HG03521 (cell line): Measurements from ENCODE around the gene LDLRAD1.
"Not testable (repeated sequence)": the region's sequence is repeated elsewhere in the genome, so short reads cannot be mapped to it uniquely, and the experiment has no call there.

Source experiments
- ATAC-seq: cut with Tn5 transposase; IDR thresholded peaks from one replicate; pipeline ENCODE4 v1.9.1; 2021; ENCODE audit warnings: mild to moderate bottlenecking, moderate library complexity; ENCODE audit not compliant: unreplicated experiment

The LDLRAD1 gene

DNA sequence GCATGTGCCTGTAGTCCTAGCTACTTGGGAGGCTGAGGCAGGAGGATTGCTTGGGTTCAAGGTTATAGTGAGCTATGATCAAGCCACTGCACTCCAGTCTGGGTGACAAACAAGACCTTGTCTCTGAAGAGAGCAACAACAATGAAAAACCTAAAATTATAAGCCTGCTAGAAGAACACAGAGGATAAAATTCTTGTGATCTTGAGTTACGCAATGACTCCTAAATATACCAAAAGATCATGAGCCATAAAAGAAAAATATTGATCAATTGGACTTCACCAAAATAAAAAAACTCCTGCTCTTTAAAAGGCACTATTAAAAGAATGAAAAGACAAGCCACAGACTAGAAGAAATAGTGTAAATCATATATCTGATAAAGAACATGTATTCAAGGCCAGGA, 22.3 kb downstream of the LDLRAD1 start:
- no peak for ATAC-seq

DNA sequence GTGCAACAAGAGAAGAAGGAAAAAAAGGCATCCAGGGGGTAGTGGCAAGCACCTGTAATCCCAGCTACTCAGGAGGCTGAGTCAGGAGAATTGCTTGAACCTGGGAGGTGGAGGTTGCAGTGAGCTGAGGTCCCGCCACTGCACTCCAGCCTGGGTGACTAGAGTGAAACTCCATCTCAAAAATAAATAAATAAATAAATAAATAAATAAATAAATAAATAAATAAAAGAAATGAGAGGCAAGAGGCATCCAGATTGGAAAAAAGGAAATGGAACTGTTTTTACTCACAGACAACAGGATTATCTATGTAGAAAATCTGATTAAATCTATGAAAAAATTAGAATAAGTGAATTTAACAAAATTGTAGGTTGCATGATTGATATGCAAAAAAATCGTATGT, 23.5 kb downstream of the LDLRAD1 start:
- ATAC-seq, result not testable (repeated sequence)

GRCh38 chr1:53992085-53992874, 25.7 kb downstream of the LDLRAD1 start:
- no peak for ATAC-seq

GRCh38 chr1:53987880-53988279, 30.1 kb downstream of the LDLRAD1 start:
- ATAC-seq, result no peak

DNA sequence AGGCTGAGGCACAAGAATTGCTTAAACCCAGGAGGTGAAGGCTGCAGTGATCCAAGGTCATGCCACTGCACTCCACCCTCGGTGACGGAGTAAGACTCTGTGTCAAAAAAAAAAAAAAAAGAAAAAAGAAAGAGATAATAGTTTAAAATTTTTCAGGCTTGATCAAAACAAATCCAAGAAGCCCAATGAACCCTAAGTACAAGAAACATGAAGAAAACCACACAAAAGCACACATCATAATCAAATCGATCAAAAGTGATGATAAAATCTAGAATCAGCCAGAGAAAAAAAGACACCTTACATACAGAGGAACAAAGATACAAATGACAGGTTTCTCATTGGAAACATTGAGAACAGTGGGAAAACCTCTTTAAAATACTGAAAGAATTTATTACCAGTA, 31.5 kb downstream of the LDLRAD1 start:
- no peak for ATAC-seq

- no peak for ATAC-seq
Observed at GRCh38 chr1:53984726-53985125, 33.3 kb downstream of the LDLRAD1 start.

DNA sequence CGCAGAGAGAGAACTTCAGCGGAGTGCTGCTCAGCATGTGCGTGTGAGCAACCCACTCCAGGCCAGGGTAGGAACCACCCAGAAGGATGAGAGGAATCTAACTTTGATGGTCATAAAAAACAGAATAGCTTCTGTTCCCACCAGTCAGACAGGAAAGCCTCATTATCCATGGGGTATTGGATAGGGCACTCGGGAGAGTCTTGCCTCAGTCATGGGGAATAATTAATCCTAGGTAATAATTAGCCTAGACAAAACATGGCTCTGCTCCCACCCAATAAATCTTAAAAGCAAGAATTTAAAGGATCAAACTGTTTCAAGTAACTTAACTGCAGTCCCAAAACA, 35.3 kb downstream of the LDLRAD1 start:
- ATAC-seq, result no peak

DNA sequence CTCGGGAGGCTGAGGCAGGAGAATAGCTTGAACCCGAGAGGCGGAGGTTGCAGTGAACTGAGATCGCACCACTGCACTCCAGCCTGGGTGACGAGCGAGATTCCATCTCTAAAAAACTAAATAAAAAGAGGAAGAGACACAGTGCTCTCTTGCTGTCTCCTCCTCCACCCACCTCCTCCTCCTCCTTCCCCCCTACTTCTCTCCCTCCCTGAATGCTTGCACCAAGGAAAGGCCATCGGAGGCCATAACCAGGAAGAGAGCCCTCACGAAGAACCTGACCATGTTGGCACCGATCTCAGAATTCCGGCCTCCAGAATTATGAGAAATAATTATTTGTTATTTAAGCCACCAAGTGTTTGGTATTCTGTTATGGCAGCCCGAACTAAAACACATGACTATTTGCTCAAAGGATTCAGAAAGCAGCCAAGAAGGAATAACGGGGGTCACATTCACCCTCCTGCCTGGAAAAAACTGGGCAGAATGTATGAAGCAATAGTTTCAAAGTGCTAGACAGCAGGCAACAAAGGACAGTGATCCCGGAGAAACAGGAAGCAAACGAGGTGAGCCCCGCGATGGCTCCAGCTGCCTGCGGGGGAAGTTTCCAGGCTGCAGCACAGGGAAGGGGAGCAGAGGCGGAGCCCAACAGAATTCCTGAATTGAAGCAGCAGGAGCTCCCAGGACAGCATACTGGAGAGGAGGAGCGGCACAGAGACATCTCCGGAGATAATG, 35.8 kb downstream of the LDLRAD1 start:
- no peak for ATAC-seq

DNA sequence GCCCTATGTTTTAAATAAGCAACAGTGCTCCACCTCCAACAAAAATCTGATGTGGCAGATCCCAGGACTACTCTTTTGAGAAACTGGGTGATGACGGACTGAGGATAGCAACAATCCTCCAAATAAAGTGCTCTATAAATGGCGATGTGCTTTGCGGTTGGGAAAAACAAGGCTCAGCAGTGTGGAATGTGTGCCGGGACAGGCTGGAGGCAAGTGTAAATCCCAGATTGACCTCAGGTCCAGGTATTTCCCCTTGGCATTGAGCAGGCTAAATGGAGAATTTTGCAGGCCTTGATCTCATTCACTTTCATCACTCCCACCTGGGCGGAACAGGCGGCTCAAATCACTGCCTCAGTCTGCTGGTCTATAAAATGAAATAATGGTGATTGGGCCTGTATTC, 36.8 kb downstream of the LDLRAD1 start:
- no peak for ATAC-seq

- no peak for ATAC-seq
Observed at GRCh38 chr1:53979712-53980450, 38.1 kb downstream of the LDLRAD1 start.

DNA sequence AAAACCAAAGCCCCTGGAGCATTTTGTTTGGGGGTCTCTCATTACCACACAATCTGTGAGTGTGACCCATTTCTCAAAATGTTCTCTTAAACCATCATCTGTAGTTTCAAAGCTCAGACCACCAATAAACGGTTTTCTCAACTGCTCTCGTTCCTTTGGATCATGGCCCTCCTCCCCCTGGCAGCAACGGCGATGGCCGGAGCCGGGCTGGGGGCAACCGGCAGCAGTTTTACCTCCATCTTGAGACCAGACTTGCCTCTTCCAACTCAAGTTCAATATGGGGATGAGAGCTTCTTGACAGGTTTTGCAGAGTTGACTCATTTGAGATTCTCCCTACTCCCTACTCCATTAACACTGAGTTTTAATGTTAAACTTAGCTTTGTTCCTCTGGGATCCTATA, 42.1 kb downstream of the LDLRAD1 start:
- no peak for ATAC-seq

DNA sequence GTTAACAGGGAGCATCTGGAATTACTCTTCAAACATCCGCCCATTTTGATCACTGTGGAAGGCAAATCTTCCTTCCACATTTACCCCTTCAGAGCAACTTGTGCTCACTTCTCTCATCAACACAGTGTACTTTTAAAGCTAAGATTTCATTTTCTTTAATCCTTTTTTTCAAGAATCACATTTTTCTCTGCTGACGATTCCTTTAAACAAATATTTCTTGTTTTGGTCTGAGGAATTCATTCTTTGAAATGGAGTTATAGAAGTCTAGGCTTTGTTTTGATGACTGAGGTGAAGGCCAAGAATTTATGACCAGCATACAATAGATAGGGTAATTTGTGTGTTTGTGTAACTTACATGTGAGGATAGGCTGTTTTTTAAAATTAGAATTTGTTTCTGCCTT, 46.3 kb downstream of the LDLRAD1 start:
- ATAC-seq, result no peak

DNA sequence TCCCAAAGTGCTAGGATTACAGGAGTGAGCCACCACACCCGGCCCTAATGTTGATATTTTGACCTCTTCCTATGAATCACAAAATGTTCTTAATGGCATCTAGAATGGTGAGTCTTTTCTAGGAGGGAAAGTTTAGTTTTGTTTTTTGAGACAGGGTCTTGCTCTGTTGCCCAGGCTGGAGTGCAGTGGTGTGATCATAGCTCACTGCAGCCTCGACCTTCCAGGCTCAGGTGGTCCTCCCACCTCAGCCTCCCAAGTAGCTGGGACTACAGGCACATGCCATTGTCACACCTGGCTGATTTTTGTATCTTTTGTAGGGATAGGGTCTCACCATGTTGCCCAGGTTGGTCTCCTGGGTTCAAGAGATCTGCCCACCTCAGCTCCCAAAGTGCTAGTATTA, 48.7 kb downstream of the LDLRAD1 start:
- ATAC-seq, result not testable (repeated sequence)

GRCh38 chr1:53968125-53968513, 49.9 kb downstream of the LDLRAD1 start:
- ATAC-seq, result no peak

DNA sequence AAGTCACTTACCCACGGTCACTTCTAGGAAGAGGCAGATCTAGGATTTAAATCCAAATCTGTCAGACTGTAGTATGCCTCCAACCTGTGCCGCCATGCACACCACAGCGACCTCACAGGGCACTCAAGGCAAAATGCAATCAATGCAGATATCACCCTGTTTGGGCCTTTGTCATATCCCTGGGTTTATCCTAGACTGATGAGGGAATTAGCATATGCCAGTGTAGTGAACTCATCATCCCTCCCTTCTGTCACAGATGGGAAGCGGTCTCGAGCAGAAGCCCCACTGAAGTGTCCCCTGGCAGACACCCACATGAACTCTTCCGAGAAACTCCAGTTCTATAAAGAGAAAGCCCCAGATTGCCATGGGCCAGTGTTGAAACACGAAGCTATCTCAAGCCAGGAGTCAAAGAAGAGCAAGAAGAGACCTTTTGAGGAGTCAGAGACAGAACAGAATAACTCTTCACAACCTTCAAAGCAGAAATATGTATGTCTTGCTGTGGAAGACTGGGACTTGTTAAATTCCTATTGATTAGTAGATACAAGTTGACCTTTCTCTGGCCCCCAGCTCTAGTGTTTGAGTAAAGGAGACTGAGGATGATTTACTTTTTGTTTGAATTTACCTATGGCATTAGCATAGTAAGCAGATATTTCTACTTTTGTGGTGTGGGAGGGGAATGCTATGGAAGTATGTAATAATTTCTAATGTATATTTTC, 50.4 kb downstream of the LDLRAD1 start:
- ATAC-seq, result no peak

- ATAC-seq, result no peak
Observed at GRCh38 chr1:53966794-53967193, 51.2 kb downstream of the LDLRAD1 start.

GRCh38 chr1:53964109-53964508, 53.9 kb downstream of the LDLRAD1 start:
- no peak for ATAC-seq

GRCh38 chr1:53963460-53963859, 54.5 kb downstream of the LDLRAD1 start:
- ATAC-seq, result no peak

GRCh38 chr1:53962395-53962794, 55.6 kb downstream of the LDLRAD1 start:
- ATAC-seq, result no peak

DNA sequence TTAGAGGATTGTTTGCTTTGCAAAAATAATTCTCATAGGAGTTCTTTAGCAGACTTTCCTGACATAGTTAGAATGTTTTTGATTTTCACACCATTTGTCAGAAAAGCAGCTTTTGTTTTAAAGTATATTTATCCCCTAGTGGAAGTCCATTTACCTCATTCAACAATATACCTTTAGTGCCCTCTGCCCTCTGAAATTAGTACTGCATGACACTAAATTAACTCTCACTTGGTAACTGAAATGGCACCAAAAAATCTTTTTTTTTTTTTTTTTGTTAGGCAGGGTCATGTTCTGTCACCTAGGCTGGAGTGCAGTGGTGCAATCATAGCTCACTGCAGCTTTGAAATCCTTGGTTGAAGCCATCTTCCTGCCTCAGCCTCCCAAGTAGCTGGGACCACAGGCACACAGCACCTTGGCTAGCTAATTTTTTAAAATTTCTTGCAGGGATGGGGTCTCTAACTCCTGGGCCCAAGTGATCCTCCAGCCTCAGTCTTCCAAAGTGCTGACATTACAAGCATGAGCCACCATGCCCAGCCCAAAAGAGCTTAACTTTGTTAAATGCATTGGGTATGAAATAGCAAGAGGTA, 58.2 kb downstream of the LDLRAD1 start:
- ATAC-seq, result no peak
